Glutamatergic neuron (in vitro differentiated cells): ENCODE measurements around the gene PRC1. TPM values are rescaled to one million over a fixed set of nuclear protein-coding genes. Genes with fewer than 3 reads are reported as not detected.
"Not testable (repeated sequence)": the region's sequence is repeated elsewhere in the genome, so short reads cannot be mapped to it uniquely, and the experiment has no call there.

Experiments used
- DNase-seq: peaks from one replicate; pipeline ENCODE4 v3.0.0; 2022
- H3K27ac Mint-ChIP-seq: one replicate; pipeline ENCODE4 v1.8.0; 2020; ENCODE audit warnings: mild to moderate bottlenecking, mixed read lengths, inconsistent platforms; ENCODE audit not compliant: unreplicated experiment
- H3K27me3 Mint-ChIP-seq: one replicate; pipeline ENCODE4 v1.8.0; 2020; ENCODE audit warnings: mild to moderate bottlenecking, moderate library complexity, mixed read lengths, inconsistent platforms; ENCODE audit not compliant: unreplicated experiment
- H3K36me3 Mint-ChIP-seq: one replicate; pipeline ENCODE4 v1.8.0; 2020; ENCODE audit warnings: mild to moderate bottlenecking, mixed read lengths, inconsistent platforms; ENCODE audit not compliant: unreplicated experiment
- H3K4me1 Mint-ChIP-seq: one replicate; pipeline ENCODE4 v1.8.0; 2020; ENCODE audit warnings: mild to moderate bottlenecking, low read depth, mixed read lengths, inconsistent platforms; ENCODE audit not compliant: unreplicated experiment
- H3K4me3 Mint-ChIP-seq: one replicate; pipeline ENCODE4 v1.8.0; 2020; ENCODE audit warnings: mild to moderate bottlenecking, mixed read lengths, inconsistent platforms; ENCODE audit not compliant: unreplicated experiment
- H3K9me3 Mint-ChIP-seq: one replicate; pipeline ENCODE4 v1.8.0; 2020; ENCODE audit warnings: mild to moderate bottlenecking, moderate library complexity, mixed read lengths, inconsistent platforms; ENCODE audit not compliant: unreplicated experiment
- total RNA-seq: library from RNA; stranded (reverse); fragmentation: NEBNext Ultra II Directional; extraction: Animal tissue kit (Norgen Biotek cat#: 25700); gene quantifications from one replicate; pipeline ENCODE4 v1.2.1, GENCODE V29; 2021; ENCODE audit not compliant: unreplicated experiment
- TF ChIP-seq, protein P1 (sequence below): fragments of 200-600 bp; sonication (generic); IDR thresholded peaks from one replicate; pipeline ENCODE4 v1.5.0; 2021; ENCODE audit not compliant: partially characterized antibody, unreplicated experiment

The PRC1 gene
- total RNA-seq, 1 donor from 2014 or later, result 42.5 TPM

- Mint-ChIP-seq H3K4me1 (peaks cover 11% of the 10 kb centered on the region), H3K27ac (peak within 1 kb of the TSS; percentile 91), H3K4me3 (peak within 1 kb of the TSS; percentile 96), H3K36me3 (no peaks in the 10 kb centered on the region), H3K27me3 (peaks cover 3% of the 10 kb centered on the region), H3K9me3 (peaks cover 3% of the 10 kb centered on the region)
- peak; percentile 87 for DNase-seq
- TF ChIP-seq, protein P1, sequence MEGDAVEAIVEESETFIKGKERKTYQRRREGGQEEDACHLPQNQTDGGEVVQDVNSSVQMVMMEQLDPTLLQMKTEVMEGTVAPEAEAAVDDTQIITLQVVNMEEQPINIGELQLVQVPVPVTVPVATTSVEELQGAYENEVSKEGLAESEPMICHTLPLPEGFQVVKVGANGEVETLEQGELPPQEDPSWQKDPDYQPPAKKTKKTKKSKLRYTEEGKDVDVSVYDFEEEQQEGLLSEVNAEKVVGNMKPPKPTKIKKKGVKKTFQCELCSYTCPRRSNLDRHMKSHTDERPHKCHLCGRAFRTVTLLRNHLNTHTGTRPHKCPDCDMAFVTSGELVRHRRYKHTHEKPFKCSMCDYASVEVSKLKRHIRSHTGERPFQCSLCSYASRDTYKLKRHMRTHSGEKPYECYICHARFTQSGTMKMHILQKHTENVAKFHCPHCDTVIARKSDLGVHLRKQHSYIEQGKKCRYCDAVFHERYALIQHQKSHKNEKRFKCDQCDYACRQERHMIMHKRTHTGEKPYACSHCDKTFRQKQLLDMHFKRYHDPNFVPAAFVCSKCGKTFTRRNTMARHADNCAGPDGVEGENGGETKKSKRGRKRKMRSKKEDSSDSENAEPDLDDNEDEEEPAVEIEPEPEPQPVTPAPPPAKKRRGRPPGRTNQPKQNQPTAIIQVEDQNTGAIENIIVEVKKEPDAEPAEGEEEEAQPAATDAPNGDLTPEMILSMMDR, result no peak
Measured at GRCh38 chr15:91022075-91022831, 27.9 kb upstream of the PRC1 start, which contains the start of gene VPS33B. Gene VPS33B (minus strand): TSS chr15:91022594. CDS start chr15:91022249, 345 bp downstream.

DNA sequence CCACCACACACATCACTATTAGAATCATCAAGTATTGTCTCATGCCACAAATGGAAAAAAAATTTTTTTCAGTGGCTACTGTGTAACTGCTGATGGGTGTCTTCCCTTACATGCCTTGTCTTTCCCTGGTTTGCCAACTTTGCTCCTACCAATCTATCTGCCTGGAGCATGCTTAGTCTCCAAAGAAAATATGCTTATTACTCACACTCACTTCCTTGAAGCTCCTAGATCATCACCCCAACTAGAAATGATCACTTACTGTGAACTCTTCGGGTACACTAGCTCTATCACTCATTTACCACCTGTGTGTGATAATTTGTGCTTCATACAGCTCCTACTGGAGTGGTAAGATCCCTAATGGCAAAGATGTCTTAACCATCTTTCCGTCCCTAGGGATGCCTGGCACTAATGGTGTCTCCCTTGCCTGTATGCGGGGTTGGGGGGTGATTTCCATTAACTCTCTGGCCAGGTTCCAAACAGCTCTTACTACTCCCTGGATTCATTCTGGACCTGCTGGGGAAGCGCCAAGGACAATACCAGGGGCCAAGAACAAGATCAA, 27.3 kb upstream of the PRC1 start:
- H3K9me3 Mint-ChIP-seq, result peaks cover 3% of the 10 kb centered on the region
- peaks cover 4% of the 10 kb centered on the region for H3K27me3 Mint-ChIP-seq
- DNase-seq, result peak; percentile 22
- H3K4me1 Mint-ChIP-seq, result peaks cover 11% of the 10 kb centered on the region
- H3K27ac Mint-ChIP-seq, result peak overlapping the region; percentile 91
- TF ChIP-seq, protein P1, result no peak
- H3K36me3 Mint-ChIP-seq, result no peaks in the 10 kb centered on the region
- peak overlapping the region; percentile 96 for H3K4me3 Mint-ChIP-seq

- H3K4me1 Mint-ChIP-seq, result peaks cover 11% of the 10 kb centered on the region
- no peaks in the 10 kb centered on the region for H3K36me3 Mint-ChIP-seq
- H3K27ac Mint-ChIP-seq, result no peak overlapping the region
- DNase-seq, result no peak
- H3K27me3 Mint-ChIP-seq, result peaks cover 5% of the 10 kb centered on the region
- peaks cover 5% of the 10 kb centered on the region for H3K9me3 Mint-ChIP-seq
- no peak overlapping the region for H3K4me3 Mint-ChIP-seq
- TF ChIP-seq, protein P1, result no peak
Measured at GRCh38 chr15:91018158-91018557, 23.8 kb upstream of the PRC1 start.

- TF ChIP-seq, protein P1, result no peak
- peaks cover 11% of the 10 kb centered on the region for H3K4me1 Mint-ChIP-seq
- H3K4me3 Mint-ChIP-seq, result no peak overlapping the region
- H3K9me3 Mint-ChIP-seq, result peaks cover 5% of the 10 kb centered on the region
- no peak overlapping the region for H3K27ac Mint-ChIP-seq
- H3K36me3 Mint-ChIP-seq, result no peaks in the 10 kb centered on the region
- no peak for DNase-seq
- H3K27me3 Mint-ChIP-seq, result peaks cover 4% of the 10 kb centered on the region
Measured at GRCh38 chr15:91017716-91018115, 23.4 kb upstream of the PRC1 start.

- not testable (repeated sequence) for H3K9me3 Mint-ChIP-seq, H3K27ac Mint-ChIP-seq, H3K27me3 Mint-ChIP-seq, H3K36me3 Mint-ChIP-seq, H3K4me3 Mint-ChIP-seq, H3K4me1 Mint-ChIP-seq, DNase-seq
Measured at GRCh38 chr15:91013701-91014100, 19.4 kb upstream of the PRC1 start.
